Pancreas (tissue), 10 donors: ENCODE measurements around the gene TM7SF3. TPM values are rescaled to one million over a fixed set of nuclear protein-coding genes. Genes with fewer than 3 reads are reported as not detected.

Source experiments
- ATAC-seq, 4 donors: fragments of 200-7000 bp; cut with Tn5 transposase; one replicate each; pipeline versions ENCODE4 v1.8.0 to v1.9.1; 2020; ENCODE audit warnings: mild to moderate bottlenecking in 4 of 4, moderate library complexity in 4 of 4
- DNase-seq, 6 donors: peaks; one replicate each; pipeline ENCODE4 v3.0.0-alpha.2; 2020
- FAIRE-seq: peaks from 2 replicates; lab custom pipeline; 2012; peaks lifted over from hg19 to GRCh38; lab: Jason Lieb, UNC
- H3K27ac ChIP-seq, 4 donors: fragments of 200-600 bp; sonication (generic); 1 replicate in 3 of 4; 2 replicates in 1 of 4; pipeline versions ENCODE4 v1.5.0 to v1.8.0; 2020
- H3K27me3 ChIP-seq, 4 donors: fragments of 200-600 bp; one replicate each; pipeline ENCODE4 v1.8.0; 2021
- H3K36me3 ChIP-seq, 3 donors: fragments of 200-600 bp; sonication (generic) in 1 of 3; one replicate each; pipeline versions ENCODE4 v1.5.0 to v1.8.0; 2020 to 2021
- H3K4me1 ChIP-seq, 3 donors: fragments of 200-600 bp; one replicate each; pipeline ENCODE4 v1.8.0; 2021
- H3K4me3 ChIP-seq, 4 donors: fragments of 200-600 bp; sonication (generic) in 2 of 4; one replicate each; pipeline versions ENCODE4 v1.5.0 to v1.8.0; 2020 to 2021
- H3K9me3 ChIP-seq, 4 donors: fragments of 200-600 bp; one replicate each; pipeline ENCODE4 v1.8.0; 2021
- CTCF ChIP-seq, 4 donors: fragments of 200-600 bp; sonication (generic) in 3 of 4; IDR thresholded peaks; one replicate each; pipeline versions ENCODE4 v1.5.0 to v1.8.0; 2021; ENCODE audit warnings: antibody characterized with exemption in 4 of 4
- WGBS, 2 donors: extraction: QIAGEN DNeasy Blood & Tissue Kit; methylation state at CpG; one replicate each; pipeline ENCODE4 v1.1.7; 2013; 5-methylcytosine and 5-hydroxymethylcytosine counted together
- intact Hi-C, 3 donors: fragments of 100-400 bp; cut with DNase I; formaldehyde crosslinking; loops; one replicate each; pipeline versions ENCODE4 v1.11.1 to v1.14.2; 2022
- polyA plus RNA-seq, 2 donors: library from polyadenylated mRNA; stranded (reverse); fragments of 200-250 nt; gene quantifications; one replicate each; pipeline ENCODE4 v1.2.3, GENCODE V29; 2013
- total RNA-seq, 6 donors: library from RNA; stranded (reverse); fragmentation: NEBNext Ultra II Directional in 4 of 6; extraction: Animal tissue kit (Norgen Biotek cat#: 25700) in 4 of 6; gene quantifications; one replicate each; pipeline versions ENCODE4 v1.2.1 to v1.2.4, GENCODE V29; 2021 to 2023
- donor health status: healthy with polysubstance abuse.
- donor health status: DM: no; HTN: no; CAD: no; lungs with moderate emphysema.
- donor health status: DM: no; HTN: no; CAD: no.
- donor health status: control.
- donor health status: control.
- donor health status: Bipolar disorder and iron deficiency.
- donor health status: DM: yes; HTN: yes; CAD: no.
- donor health status: DM: no; HTN: no; CAD: no.
- donor health status: DM: no; HTN: no; CAD: no.
- donor health status: DM: yes; HTN: yes; CAD: no.

The TM7SF3 gene
- total and polyA plus RNA-seq, 8 donors = 16.8 to 67.6 (median 51.6) TPM

DNA sequence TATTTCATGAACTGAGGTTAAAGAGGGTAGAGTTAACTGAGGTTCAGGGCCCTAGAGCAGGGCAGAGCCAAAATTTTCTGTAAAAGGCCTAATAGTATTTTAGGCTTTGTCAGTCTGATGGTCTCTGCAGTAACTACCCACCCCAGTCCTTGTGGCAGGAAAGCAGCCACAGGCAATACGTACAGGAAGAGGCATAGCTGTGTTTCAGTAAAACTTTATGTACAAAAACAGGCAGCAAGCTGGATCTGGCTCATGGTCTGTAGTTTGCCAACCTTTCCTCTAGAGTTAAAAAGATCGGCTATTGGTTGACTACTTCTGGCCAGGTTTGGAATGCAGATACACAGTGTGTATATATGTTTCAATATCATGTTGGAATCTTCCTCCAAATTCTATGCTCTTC lies 17.2 kb downstream of the TM7SF3 start:
- no peak for FAIRE-seq
- Histone ChIP-seq H3K4me1 (no peaks in the 10 kb centered on the region), H3K27me3 (no peaks in the 10 kb centered on the region), H3K27ac (no peak overlapping the region), H3K9me3 (no peaks in the 10 kb centered on the region), H3K4me3 (no peak overlapping the region), H3K36me3 (peaks cover 0 to 47% (median 22%) of the 10 kb centered on the region in 3 donors)
- 72 to 83% methylated on average over 2 of the region's 2 CpGs for WGBS, 2 donors
- ATAC-seq = no peak
- intact Hi-C loops = loop anchor here in 2 of 3 donors (10.0 kb wide), 1 partner anchor 52 kb away; no protein-coding TSS in a partner anchor
- TF ChIP-seq CTCF (IDR thresholded peaks at IDR 0.05) = no peak
- no peak for DNase-seq

- intact Hi-C loops = loop anchor here in 2 of 3 donors (10.0 kb wide), 1 partner anchor 51 kb away; no protein-coding TSS in a partner anchor
- Histone ChIP-seq H3K9me3 (no peaks in the 10 kb centered on the region), H3K4me1 (no peaks in the 10 kb centered on the region), H3K36me3 (peaks cover 0 to 51% (median 22%) of the 10 kb centered on the region in 3 donors), H3K27ac (no peak overlapping the region), H3K27me3 (no peaks in the 10 kb centered on the region), H3K4me3 (no peak overlapping the region)
- ATAC-seq = no peak
- WGBS, 2 donors = 76 to 80% methylated on average over 2 of the region's 2 CpGs
- no peak for DNase-seq
- no peak for TF ChIP-seq CTCF (IDR thresholded peaks at IDR 0.05)
- no peak for FAIRE-seq
Measured at GRCh38 chr12:26995706-26996105, 18.5 kb downstream of the TM7SF3 start.

- no peak for DNase-seq
- H3K36me3 ChIP-seq = peaks cover 0 to 50% (median 27%) of the 10 kb centered on the region in 3 donors
- no peak for TF ChIP-seq CTCF (IDR thresholded peaks at IDR 0.05)
- FAIRE-seq = no peak
- H3K9me3 ChIP-seq = no peaks in the 10 kb centered on the region
- intact Hi-C loops = loop anchor here in 2 of 3 donors (10.0 kb wide), 1 partner anchor 49 kb away; no protein-coding TSS in a partner anchor
- H3K27ac ChIP-seq = no peak overlapping the region
- ATAC-seq = no peak
- no peaks in the 10 kb centered on the region for H3K4me1 ChIP-seq
- WGBS, 2 donors = 86 to 95% methylated on average over 1 of the region's 1 CpG
- no peak overlapping the region for H3K4me3 ChIP-seq
- no peaks in the 10 kb centered on the region for H3K27me3 ChIP-seq
Measured at GRCh38 chr12:26994109-26994508, 20.1 kb downstream of the TM7SF3 start.

DNA sequence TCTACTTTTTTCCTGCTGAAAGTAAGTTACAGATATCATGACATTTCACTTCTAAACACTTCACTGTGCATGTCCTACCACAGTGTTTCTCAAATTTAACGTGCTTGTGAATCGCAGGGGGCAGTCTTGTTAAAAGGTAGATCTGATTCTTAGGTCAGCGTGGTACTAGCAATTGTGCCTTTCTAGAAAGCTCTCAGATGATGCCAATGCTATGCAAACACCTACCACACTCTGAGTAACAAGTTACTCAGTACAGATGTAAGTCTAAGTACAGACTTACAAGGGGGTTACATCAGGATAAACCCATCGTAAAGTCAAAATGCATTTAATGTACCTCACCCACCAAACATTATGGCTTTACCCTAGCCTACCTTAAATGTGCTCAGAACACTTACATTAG lies 22.4 kb downstream of the TM7SF3 start:
- 85 to 90% methylated on average over 4 of the region's 4 CpGs for WGBS, 2 donors
- no peaks in the 10 kb centered on the region for H3K27me3 ChIP-seq
- no peak for FAIRE-seq

More for the DNA sequence above, 22.4 kb downstream of the TM7SF3 start:
- Histone ChIP-seq H3K4me3 (no peak overlapping the region), H3K9me3 (no peaks in the 10 kb centered on the region), H3K36me3 (peaks cover 0 to 51% (median 21%) of the 10 kb centered on the region in 3 donors), H3K27ac (no peak overlapping the region), H3K4me1 (no peaks in the 10 kb centered on the region)
- DNase-seq (no peak), ATAC-seq (no peak)
- no peak for TF ChIP-seq CTCF (IDR thresholded peaks at IDR 0.05)
- intact Hi-C loops = loop anchor here in 2 of 3 donors (10.0 kb wide), 1 partner anchor 47 kb away; no protein-coding TSS in a partner anchor
